Smooth muscle cell (in vitro differentiated cells): Measurements from ENCODE around the gene GALNT12. TPM values are rescaled to one million over a fixed set of nuclear protein-coding genes. Genes with fewer than 3 reads are reported as not detected.

Experiments
- DNase-seq: peaks from one replicate; lab custom pipeline; 2025; ENCODE audit not compliant: unreplicated experiment; lab: John Stamatoyannopoulos, UW
- H2AFZ ChIP-seq: fragments of 200-600 bp; sonication (generic); 2 replicates; pipeline ENCODE4 v1.6.0; 2016; ENCODE audit warnings: antibody characterized with exemption, low read depth, mild to moderate bottlenecking
- H3F3A ChIP-seq: fragments of 200-600 bp; sonication (generic); 2 replicates; pipeline ENCODE4 v1.6.0; 2017; ENCODE audit warnings: antibody characterized with exemption, low read depth
- H3K27ac ChIP-seq: fragments of 200-600 bp; sonication (generic); 2 replicates; pipeline ENCODE4 v1.5.1; 2016; ENCODE audit warnings: low read depth, mild to moderate bottlenecking
- H3K27me3 ChIP-seq: fragments of 200-600 bp; sonication (generic); 2 replicates; pipeline ENCODE4 v1.6.1; 2016; ENCODE audit warnings: low read depth, mild to moderate bottlenecking
- H3K36me3 ChIP-seq: fragments of 200-600 bp; sonication (generic); 2 replicates; pipeline ENCODE4 v1.5.1; 2016; ENCODE audit warnings: low read depth
- H3K4me1 ChIP-seq: fragments of 200-600 bp; sonication (generic); 2 replicates; pipeline ENCODE4 v1.5.1; 2016; ENCODE audit warnings: low read depth
- H3K4me2 ChIP-seq: fragments of 200-600 bp; sonication (generic); 2 replicates; pipeline ENCODE4 v1.6.0; 2016; ENCODE audit warnings: mild to moderate bottlenecking
- H3K4me3 ChIP-seq: fragments of 200-600 bp; sonication (generic); 2 replicates; pipeline ENCODE4 v1.5.1; 2016; ENCODE audit warnings: mild to moderate bottlenecking
- H3K79me2 ChIP-seq: fragments of 200-600 bp; sonication (generic); 2 replicates; pipeline ENCODE4 v1.6.0; 2016; ENCODE audit warnings: low read depth, mild to moderate bottlenecking
- H3K9ac ChIP-seq: fragments of 200-600 bp; sonication (generic); 2 replicates; pipeline ENCODE4 v1.6.0; 2016; ENCODE audit warnings: low read depth
- H3K9me3 ChIP-seq: fragments of 200-600 bp; sonication (generic); replicated peaks from 2 replicates; pipeline ENCODE4 v1.5.1; 2016; ENCODE audit warnings: low read depth
- H4K20me1 ChIP-seq: fragments of 200-600 bp; sonication (generic); 2 replicates; pipeline ENCODE4 v1.6.0; 2016; ENCODE audit warnings: low read depth
- WGBS: methylation state at CpG from one replicate; pipeline ENCODE4 v1.1.7; 2016; ENCODE audit warnings: low lambda C conversion rate; 5-methylcytosine and 5-hydroxymethylcytosine counted together
- polyA plus RNA-seq: library from polyadenylated mRNA; unstranded; fragments of >200 nt; fragmentation: Nextera tagmentation; extraction: Ambion mirVana; gene quantifications from 2 replicates; pipeline ENCODE4 v1.2.1, GENCODE V29; 2016
- total RNA-seq: library from RNA; depleted of rRNA; stranded (reverse); fragments of >200 nt; gene quantifications from 2 replicates; pipeline ENCODE4 v1.2.3, GENCODE V29; 2014
- TF ChIP-seq, protein P1 (sequence below): fragments of 200-600 bp; sonication (generic); IDR thresholded peaks from 2 replicates; pipeline ENCODE4 v1.5.1; 2017; ENCODE audit warnings: borderline replicate concordance, mild to moderate bottlenecking, antibody characterized with exemption; ENCODE audit not compliant: insufficient read depth, poor library complexity, severe bottlenecking

The GALNT12 gene
- total and polyA plus RNA-seq, 2 experiments from 2014 or later: 1.7 to 4.0 TPM

GRCh38 chr9:98780059-98780749 is 27.3 kb upstream of the GALNT12 start:
- Histone ChIP-seq H4K20me1 (no peaks in the 10 kb centered on the region), H3K4me1 (no peaks in the 10 kb centered on the region), H3F3A (no peaks in the 10 kb centered on the region), H3K4me3 (no peak overlapping the region), H3K9ac (no peak overlapping the region), H3K4me2 (no peak overlapping the region), H3K27me3 (no peaks in the 10 kb centered on the region), H2AFZ (no peak overlapping the region), H3K27ac (no peak overlapping the region), H3K9me3 (no peaks in the 10 kb centered on the region), H3K79me2 (no peaks in the 10 kb centered on the region), H3K36me3 (no peaks in the 10 kb centered on the region)
- DNase-seq: no peak
- 98% methylated on average over 11 of the region's 11 CpGs for WGBS
- TF ChIP-seq, protein P1, sequence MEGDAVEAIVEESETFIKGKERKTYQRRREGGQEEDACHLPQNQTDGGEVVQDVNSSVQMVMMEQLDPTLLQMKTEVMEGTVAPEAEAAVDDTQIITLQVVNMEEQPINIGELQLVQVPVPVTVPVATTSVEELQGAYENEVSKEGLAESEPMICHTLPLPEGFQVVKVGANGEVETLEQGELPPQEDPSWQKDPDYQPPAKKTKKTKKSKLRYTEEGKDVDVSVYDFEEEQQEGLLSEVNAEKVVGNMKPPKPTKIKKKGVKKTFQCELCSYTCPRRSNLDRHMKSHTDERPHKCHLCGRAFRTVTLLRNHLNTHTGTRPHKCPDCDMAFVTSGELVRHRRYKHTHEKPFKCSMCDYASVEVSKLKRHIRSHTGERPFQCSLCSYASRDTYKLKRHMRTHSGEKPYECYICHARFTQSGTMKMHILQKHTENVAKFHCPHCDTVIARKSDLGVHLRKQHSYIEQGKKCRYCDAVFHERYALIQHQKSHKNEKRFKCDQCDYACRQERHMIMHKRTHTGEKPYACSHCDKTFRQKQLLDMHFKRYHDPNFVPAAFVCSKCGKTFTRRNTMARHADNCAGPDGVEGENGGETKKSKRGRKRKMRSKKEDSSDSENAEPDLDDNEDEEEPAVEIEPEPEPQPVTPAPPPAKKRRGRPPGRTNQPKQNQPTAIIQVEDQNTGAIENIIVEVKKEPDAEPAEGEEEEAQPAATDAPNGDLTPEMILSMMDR: no peak

- Histone ChIP-seq H3K4me3 (no peak overlapping the region), H3K9ac (no peak overlapping the region), H3K27me3 (no peaks in the 10 kb centered on the region), H3K36me3 (no peaks in the 10 kb centered on the region), H2AFZ (no peak overlapping the region), H3F3A (no peaks in the 10 kb centered on the region), H3K4me1 (no peaks in the 10 kb centered on the region), H3K79me2 (no peaks in the 10 kb centered on the region), H4K20me1 (no peaks in the 10 kb centered on the region), H3K4me2 (no peak overlapping the region), H3K9me3 (no peaks in the 10 kb centered on the region), H3K27ac (no peak overlapping the region)
- 85% methylated on average over 11 of the region's 11 CpGs for WGBS
- TF ChIP-seq, protein P1: no peak
- DNase-seq: no peak
Observed at GRCh38 chr9:98781588-98782383, 25.7 kb upstream of the GALNT12 start.

DNA sequence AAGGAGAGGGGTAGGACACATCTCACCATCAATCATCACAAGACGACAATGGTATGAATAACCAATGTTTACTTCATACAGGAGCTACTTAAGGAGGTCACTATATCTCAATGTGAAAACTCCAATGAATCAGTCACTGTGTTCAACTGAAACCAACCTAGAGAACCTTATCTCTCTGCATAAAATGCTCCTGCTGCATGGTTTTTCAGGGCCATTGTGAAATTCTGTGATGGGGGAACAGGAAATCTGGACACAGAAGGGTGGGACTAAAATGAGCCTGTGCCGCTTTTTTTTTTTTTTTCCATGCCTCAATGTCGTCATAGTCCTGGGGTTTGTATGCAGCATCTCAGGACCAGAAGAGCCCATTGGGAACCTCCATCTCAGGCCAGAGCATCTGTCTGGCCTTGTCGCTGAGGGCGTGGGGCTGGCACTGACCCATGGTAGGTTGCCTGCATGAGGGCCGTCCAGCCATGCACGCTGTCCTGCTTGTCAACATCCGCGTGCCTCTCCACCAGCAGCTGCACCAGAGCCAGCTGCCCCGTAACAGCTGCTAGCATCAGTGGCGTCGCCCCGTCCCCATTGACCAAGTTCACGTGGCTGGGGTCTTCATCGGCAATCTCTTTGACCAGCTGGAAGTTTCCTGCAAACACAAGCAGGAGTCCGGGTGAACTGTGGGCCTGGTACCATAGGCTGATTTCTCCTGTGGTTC is 23.8 kb upstream of the GALNT12 start:
- Histone ChIP-seq H3K27ac (no peak overlapping the region), H3K9ac (no peak overlapping the region), H3K27me3 (no peaks in the 10 kb centered on the region), H4K20me1 (no peaks in the 10 kb centered on the region), H3F3A (no peaks in the 10 kb centered on the region), H3K36me3 (no peaks in the 10 kb centered on the region), H3K4me1 (no peaks in the 10 kb centered on the region), H2AFZ (no peak overlapping the region), H3K79me2 (no peaks in the 10 kb centered on the region), H3K4me3 (no peak overlapping the region), H3K4me2 (no peak overlapping the region), H3K9me3 (no peaks in the 10 kb centered on the region)
- WGBS: 97% methylated on average over 16 of the region's 16 CpGs
- TF ChIP-seq, protein P1: no peak
- DNase-seq: no peak
